Measurements from ENCODE around the gene SYS1. TPM values are rescaled to one million over a fixed set of nuclear protein-coding genes. Genes with fewer than 3 reads are reported as not detected.

The SYS1 gene
- total and polyA plus RNA-seq, 2 of the 8 experiments (the other 6 are each of a cell fraction or from before 2014, with no cell fraction given): 19.6 to 50.8 TPM

DNA sequence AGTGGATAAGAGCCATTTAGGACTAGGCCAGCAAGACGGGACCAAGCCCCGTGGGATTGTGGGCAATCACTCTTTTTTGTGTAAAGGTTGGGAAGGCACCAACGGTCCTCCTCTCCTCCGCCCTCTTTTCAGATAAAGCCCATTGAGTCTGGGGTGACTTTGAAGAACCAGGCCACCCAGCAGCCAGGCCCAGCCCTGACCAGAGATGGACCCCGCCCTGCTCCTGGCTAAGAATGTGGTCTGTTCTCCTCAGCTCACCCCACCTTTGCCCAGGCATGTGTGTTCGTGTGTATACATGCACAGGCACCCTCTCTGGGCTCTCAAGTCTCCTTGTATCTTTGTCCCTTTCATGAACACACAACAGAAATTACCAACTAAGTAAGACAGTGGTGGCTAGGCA, 23.9 kb upstream of the SYS1 start:
- Histone ChIP-seq H3K14ac (ENCODE audit: insufficient read length) (no peak overlapping the region), H3K4me1 (replicated peaks in 1 of 4; ENCODE audit: control insufficient read depth in 3 of 4, insufficient read depth in 4 of 4, low read length in 3 of 4) (peaks cover 25 to 58% (median 41%) of the 10 kb centered on the region in 4 experiments)
- no peak for TF ChIP-seq RNF2 (IDR thresholded peaks at IDR 0.05; ENCODE audit: borderline replicate concordance, low read depth, low read length, missing control alignments, poor library complexity, severe bottlenecking)
- TF ChIP-seq BACH1 (IDR thresholded peaks at IDR 0.05; ENCODE audit: low read length): no peak
- TF ChIP-seq JUND (IDR thresholded peaks at IDR 0.05; ENCODE audit: low read length): no peak
- TF ChIP-seq MAFK (IDR thresholded peaks at IDR 0.05; ENCODE audit: low read depth, low read length): no peak
- TF ChIP-seq SP4 (IDR thresholded peaks at IDR 0.05; ENCODE audit: low read length): no peak
- no peak for TF ChIP-seq ASH2L (IDR thresholded peaks at IDR 0.05; ENCODE audit: low read length)
- TF ChIP-seq HDAC6 (IDR thresholded peaks at IDR 0.05; ENCODE audit: low read depth, low read length): no peak
- no peak for TF ChIP-seq KDM1A (IDR thresholded peaks at IDR 0.05; ENCODE audit: borderline replicate concordance, low read length)
- TF ChIP-seq EP300 (IDR thresholded peaks at IDR 0.05; ENCODE audit: borderline replicate concordance in 1 of 2, low read depth in 2 of 2, low read length in 2 of 2): no peak
- no peak for TF ChIP-seq NANOG (IDR thresholded peaks at IDR 0.05; ENCODE audit: insufficient read depth, low read depth, low read length, poor library complexity, severe bottlenecking)
- TF ChIP-seq TAF1 (IDR thresholded peaks at IDR 0.05; ENCODE audit: low read depth, low read length): no peak
- TF ChIP-seq CHD2 (IDR thresholded peaks at IDR 0.05; ENCODE audit: low read length): no peak
- no peak for TF ChIP-seq CTBP2 (IDR thresholded peaks at IDR 0.05; ENCODE audit: borderline replicate concordance, insufficient read depth, insufficient read length, low read length)

More for the DNA sequence above, 23.9 kb upstream of the SYS1 start:
- Histone ChIP-seq H3K36me3 (ENCODE audit: control insufficient read depth in 2 of 4, insufficient read depth in 4 of 4, low read length in 3 of 4) (peaks cover 0 to 6% (median 0%) of the 10 kb centered on the region in 4 experiments; a peak in 3 of 8 replicates), H3K27me3 (replicated peaks in 1 of 4; ENCODE audit: control insufficient read depth in 3 of 4, extremely low read depth in 1 of 4, insufficient read depth in 3 of 4, low read length in 3 of 4) (no peaks in the 10 kb centered on the region), H4K91ac (replicated peaks; ENCODE audit: insufficient read length, low read length) (peak overlapping the region; percentile 29), H4K20me1 (replicated peaks in 1 of 2; ENCODE audit: control insufficient read depth in 1 of 2, insufficient read depth in 2 of 2, low read length in 2 of 2) (peaks cover 0 to 2% of the 10 kb centered on the region in 2 experiments), H2AK5ac (ENCODE audit: low read depth, low read length) (peak overlapping the region; percentile 83; the same call in 1 of the 2 replicates), H2BK15ac (ENCODE audit: low read length) (peak overlapping the region; percentile 90; the same call in 1 of the 2 replicates), H3K23ac (ENCODE audit: insufficient read length) (no peak overlapping the region), H4K8ac (ENCODE audit: extremely low read depth, insufficient read depth, low read length) (no peak overlapping the region), H3K79me2 (ENCODE audit: control insufficient read depth in 1 of 2, insufficient read depth in 2 of 2, low read length in 2 of 2) (peaks cover 0 to 81% of the 10 kb centered on the region in 2 experiments; a peak in 3 of 4 replicates), H2AFZ (ENCODE audit: low read length) (no peak overlapping the region), H3K18ac (ENCODE audit: extremely low read depth, low read length) (peak overlapping the region; percentile 4; the same call in 1 of the 2 replicates), H3K4me3 (ENCODE audit: extremely low read depth in 1 of 4, insufficient read depth in 2 of 4, low read depth in 3 of 4, low read length in 4 of 4) (no peak overlapping the region), H3K4ac (replicated peaks; ENCODE audit: insufficient read length, low read depth, low read length) (no peak overlapping the region), H2BK20ac (ENCODE audit: low read length) (no peak overlapping the region), H3K23me2 (ENCODE audit: low read depth, low read length) (no peaks in the 10 kb centered on the region), H3K4me2 (ENCODE audit: insufficient read depth in 1 of 2, low read depth in 2 of 2, low read length in 2 of 2) (no peak overlapping the region), H3K9me3 (ENCODE audit: insufficient read depth in 2 of 2, low read depth in 1 of 2, low read length in 1 of 2) (no peaks in the 10 kb centered on the region), H2BK12ac (ENCODE audit: low read depth, low read length) (no peak overlapping the region; the same call in 1 of the 2 replicates), H2BK120ac (replicated peaks; ENCODE audit: low read depth, low read length) (no peak overlapping the region), H4K5ac (ENCODE audit: insufficient read length, low read depth, low read length) (no peak overlapping the region), H3K27ac (ENCODE audit: low read depth, low read length) (no peak overlapping the region), H3K9ac (replicated peaks in 1 of 4; ENCODE audit: extremely low read depth in 1 of 4, low read depth in 3 of 4, low read length in 3 of 4) (no peak overlapping the region; a peak in 1 of 7 replicates), H3K79me1 (ENCODE audit: low read depth, low read length) (peaks cover 24% of the 10 kb centered on the region), H2BK5ac (ENCODE audit: low read depth, low read length) (no peak overlapping the region), H3K56ac (replicated peaks; ENCODE audit: insufficient read length, low read depth, low read length) (no peak overlapping the region)
- 87% methylated on average over 6 of the region's 6 CpGs; no CpG with 5 or more reads in 1 of the 2 experiments for WGBS, 2 experiments (ENCODE audit: extremely low coverage in 1 of 2, insufficient coverage in 1 of 2, insufficient read length in 1 of 2, insufficient replicate concordance in 2 of 2, low coverage in 1 of 2, low lambda C conversion rate in 2 of 2, missing lambda C conversion rate in 1 of 2)
- FAIRE-seq: no peak
- DNase-seq (ENCODE audit: low read depth in 1 of 2, low spot score in 2 of 2): no peak
- ChIA-PET CTCF (ENCODE audit: partially characterized antibody) (interaction anchor here (1.4 to 5.0 kb wide), 4 partner anchors 16 to 34 kb away, joined by 3 to 44 read pairs (median 14); partner anchors contain the start of gene SYS1), POLR2A (ENCODE audit: partially characterized antibody) (interaction anchor here (0.8 to 8.1 kb wide), 4 partner anchors 9 to 68 kb away, joined by 3 to 60 read pairs (median 10); partner anchors contain the start of genes DBNDD2 and SDC4)

Data from H1 (cell line).